Fibroblast of lung (primary cell): ENCODE data around the gene MS4A10. TPM values are rescaled to one million over a fixed set of nuclear protein-coding genes. Genes with fewer than 3 reads are reported as not detected.

ENCODE experiments used
- DNase-seq, 2 donors: peaks; one replicate each; pipeline versions ENCODE4 v3.0.0 to v3.0.0-alpha.2; 2010; ENCODE audit warnings: low read depth in 2 of 2
- H2AFZ ChIP-seq: 2 replicates; pipeline ENCODE4 v1.5.1; 2012; ENCODE audit warnings: low read length, control low read depth, inconsistent platforms
- H3K27ac ChIP-seq: 2 replicates; pipeline ENCODE4 v1.5.1; 2011; ENCODE audit warnings: low read length, control low read depth; ENCODE audit not compliant: insufficient read depth
- H3K27me3 ChIP-seq: 2 replicates; pipeline ENCODE4 v1.5.1; 2011; ENCODE audit warnings: mild to moderate bottlenecking, low read length; ENCODE audit not compliant: control insufficient read depth, insufficient read depth
- H3K36me3 ChIP-seq: 2 replicates; pipeline ENCODE4 v1.5.1; 2011; ENCODE audit warnings: low read length; ENCODE audit not compliant: control insufficient read depth, insufficient read depth
- H3K4me1 ChIP-seq: 2 replicates; pipeline ENCODE4 v1.5.1; 2011; ENCODE audit warnings: low read length; ENCODE audit not compliant: control insufficient read depth, insufficient read depth; ENCODE audit errors: extremely low read depth
- H3K4me2 ChIP-seq: 2 replicates; pipeline ENCODE4 v1.5.1; 2011; ENCODE audit warnings: low read length, control low read depth; ENCODE audit not compliant: insufficient read depth; ENCODE audit errors: extremely low read depth
- H3K4me3 ChIP-seq, 4 experiments: fragments of 200-600 bp in 1 of 4; sonication (generic) in 1 of 4; replicated peaks in 1 of 4; 2 replicates each; pipeline ENCODE4 v1.5.1; 2011 to 2016; ENCODE audit warnings: low read length in 4 of 4, low read depth in 3 of 4, mild to moderate bottlenecking in 3 of 4, control low read depth in 2 of 4, inconsistent platforms in 1 of 4, mixed read lengths in 1 of 4; ENCODE audit not compliant: insufficient read depth in 1 of 4; ENCODE audit errors: control extremely low read depth in 1 of 4
- H3K79me2 ChIP-seq: 2 replicates; pipeline ENCODE4 v1.5.1; 2012; ENCODE audit warnings: mild to moderate bottlenecking, low read length, inconsistent platforms; ENCODE audit not compliant: control insufficient read depth, insufficient read depth
- H3K9ac ChIP-seq: 2 replicates; pipeline ENCODE4 v1.5.1; 2011; ENCODE audit warnings: mild to moderate bottlenecking, low read length, control low read depth; ENCODE audit not compliant: insufficient read depth
- H3K9me3 ChIP-seq: 2 replicates; pipeline ENCODE4 v1.5.1; 2012; ENCODE audit warnings: low read depth, low read length; ENCODE audit not compliant: control insufficient read depth, insufficient read depth
- H4K20me1 ChIP-seq: 2 replicates; pipeline ENCODE4 v1.5.1; 2011; ENCODE audit warnings: low read length; ENCODE audit not compliant: control insufficient read depth, insufficient read depth; ENCODE audit errors: extremely low read depth
- EZH2 ChIP-seq: IDR thresholded peaks from 2 replicates; pipeline ENCODE4 v1.5.1; 2012; ENCODE audit warnings: low read length, control low read depth, mild to moderate bottlenecking; ENCODE audit errors: missing control alignments
- polyA plus RNA-seq, 2 donors: library from polyadenylated mRNA; depleted of rRNA in 1 of 2; stranded (reverse) in 1 of 2; unstranded in 1 of 2; fragments of >200 nt; gene quantifications; 2 replicates each; pipeline ENCODE4 v1.2.1, GENCODE V29; 2011 to 2012; ENCODE audit warnings: missing spikeins in 1 of 2
- total RNA-seq: library from RNA; depleted of rRNA; stranded (reverse); fragments of >200 nt; gene quantifications from 2 replicates; pipeline ENCODE4 v1.2.1, GENCODE V29; 2014
- TF ChIP-seq, protein P1 (sequence below), 2 donors: IDR thresholded peaks in 1 of 2; conservative IDR thresholded peaks in 1 of 2; 1 replicate in 1 of 2; 2 replicates in 1 of 2; pipeline ENCODE4 v1.5.1; 2011 to 2012; ENCODE audit warnings: low read length in 2 of 2, control low read depth in 1 of 2, inconsistent platforms in 1 of 2, low read depth in 1 of 2, mild to moderate bottlenecking in 1 of 2

Gene MS4A10
- total and polyA plus RNA-seq, 2 donors (not counting 1 experiment from before 2014, with no cell fraction given): not detected

GRCh38 chr11:60809249-60809648 is 24.1 kb downstream of the MS4A10 start:
- no peak overlapping the region for H3K4me2 ChIP-seq
- no peak for DNase-seq
- H3K9ac ChIP-seq: no peak overlapping the region
- H3K79me2 ChIP-seq: no peaks in the 10 kb centered on the region
- no peak overlapping the region for H3K27ac ChIP-seq
- no peaks in the 10 kb centered on the region for H3K27me3 ChIP-seq
- TF ChIP-seq, protein P1, sequence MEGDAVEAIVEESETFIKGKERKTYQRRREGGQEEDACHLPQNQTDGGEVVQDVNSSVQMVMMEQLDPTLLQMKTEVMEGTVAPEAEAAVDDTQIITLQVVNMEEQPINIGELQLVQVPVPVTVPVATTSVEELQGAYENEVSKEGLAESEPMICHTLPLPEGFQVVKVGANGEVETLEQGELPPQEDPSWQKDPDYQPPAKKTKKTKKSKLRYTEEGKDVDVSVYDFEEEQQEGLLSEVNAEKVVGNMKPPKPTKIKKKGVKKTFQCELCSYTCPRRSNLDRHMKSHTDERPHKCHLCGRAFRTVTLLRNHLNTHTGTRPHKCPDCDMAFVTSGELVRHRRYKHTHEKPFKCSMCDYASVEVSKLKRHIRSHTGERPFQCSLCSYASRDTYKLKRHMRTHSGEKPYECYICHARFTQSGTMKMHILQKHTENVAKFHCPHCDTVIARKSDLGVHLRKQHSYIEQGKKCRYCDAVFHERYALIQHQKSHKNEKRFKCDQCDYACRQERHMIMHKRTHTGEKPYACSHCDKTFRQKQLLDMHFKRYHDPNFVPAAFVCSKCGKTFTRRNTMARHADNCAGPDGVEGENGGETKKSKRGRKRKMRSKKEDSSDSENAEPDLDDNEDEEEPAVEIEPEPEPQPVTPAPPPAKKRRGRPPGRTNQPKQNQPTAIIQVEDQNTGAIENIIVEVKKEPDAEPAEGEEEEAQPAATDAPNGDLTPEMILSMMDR (conservative IDR thresholded peaks at IDR 0.05 in 1 of 2, IDR thresholded peaks at IDR 0.05 in 1 of 2; ENCODE audit: low read depth in 1 of 2, low read length in 2 of 2): no peak
- no peak for TF ChIP-seq EZH2
- no peaks in the 10 kb centered on the region for H3K4me1 ChIP-seq
- no peaks in the 10 kb centered on the region for H4K20me1 ChIP-seq
- H3K9me3 ChIP-seq: no peaks in the 10 kb centered on the region
- no peaks in the 10 kb centered on the region for H3K36me3 ChIP-seq
- no peak overlapping the region for H3K4me3 ChIP-seq
- H2AFZ ChIP-seq: no peak overlapping the region

- Histone ChIP-seq H3K27ac (no peak overlapping the region), H3K4me2 (no peak overlapping the region), H4K20me1 (no peaks in the 10 kb centered on the region), H3K27me3 (no peaks in the 10 kb centered on the region), H3K4me1 (no peaks in the 10 kb centered on the region), H3K36me3 (no peaks in the 10 kb centered on the region), H3K9me3 (no peaks in the 10 kb centered on the region), H2AFZ (no peak overlapping the region), H3K9ac (no peak overlapping the region), H3K4me3 (no peak overlapping the region), H3K79me2 (no peaks in the 10 kb centered on the region)
- DNase-seq: no peak
- TF ChIP-seq, protein P1 (conservative IDR thresholded peaks at IDR 0.05 in 1 of 2, IDR thresholded peaks at IDR 0.05 in 1 of 2; ENCODE audit: low read depth in 1 of 2, low read length in 2 of 2): no peak
- TF ChIP-seq EZH2: no peak
Observed at GRCh38 chr11:60809691-60810090, 24.6 kb downstream of the MS4A10 start.

DNA sequence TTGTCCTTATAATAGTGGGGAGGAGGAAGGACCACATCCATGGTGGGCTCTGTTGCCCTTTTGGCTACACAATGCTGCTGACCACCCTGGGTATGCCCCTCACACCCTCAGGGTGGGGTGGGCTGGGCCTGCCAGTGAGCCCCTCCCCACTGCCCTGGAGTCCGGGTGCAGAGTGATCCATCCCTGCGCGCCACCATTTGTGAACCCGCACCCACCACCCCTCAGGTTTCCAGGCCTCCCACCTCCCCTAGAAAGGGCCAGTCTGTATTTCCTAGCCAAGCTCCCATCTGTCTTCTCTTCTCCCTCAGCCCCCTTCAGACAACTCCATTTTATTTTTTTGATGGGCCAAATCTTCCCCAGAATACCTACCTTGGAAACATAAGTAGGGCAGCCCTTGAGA is 25.0 kb downstream of the MS4A10 start:
- DNase-seq: no peak
- H2AFZ ChIP-seq: no peak overlapping the region

More for the DNA sequence above, 25.0 kb downstream of the MS4A10 start:
- no peak overlapping the region for H3K4me2 ChIP-seq
- H3K9me3 ChIP-seq: no peaks in the 10 kb centered on the region
- no peak for TF ChIP-seq EZH2
- TF ChIP-seq, protein P1 (conservative IDR thresholded peaks at IDR 0.05 in 1 of 2, IDR thresholded peaks at IDR 0.05 in 1 of 2; ENCODE audit: low read depth in 1 of 2, low read length in 2 of 2): no peak
- no peak overlapping the region for H3K4me3 ChIP-seq
- no peaks in the 10 kb centered on the region for H4K20me1 ChIP-seq
- H3K9ac ChIP-seq: no peak overlapping the region
- H3K36me3 ChIP-seq: no peaks in the 10 kb centered on the region
- H3K27me3 ChIP-seq: no peaks in the 10 kb centered on the region
- no peak overlapping the region for H3K27ac ChIP-seq
- H3K79me2 ChIP-seq: no peaks in the 10 kb centered on the region
- no peaks in the 10 kb centered on the region for H3K4me1 ChIP-seq
